ENCODE measurements around the gene APOC4. TPM values are rescaled to one million over a fixed set of nuclear protein-coding genes. Genes with fewer than 3 reads are reported as not detected.
"Not testable (repeated sequence)": the region's sequence is repeated elsewhere in the genome, so short reads cannot be mapped to it uniquely, and the experiment has no call there.

Gene APOC4
- total RNA-seq, 1 experiment from 2014 or later: not detected

GRCh38 chr19:44969437-44969836 is 27.4 kb downstream of the APOC4 start:
- Histone ChIP-seq H3K4me1 (ENCODE audit: insufficient read depth, low read length) (no peaks in the 10 kb centered on the region), H3T11ph (ENCODE audit: low read length) (no peak overlapping the region), H3K14ac (ENCODE audit: insufficient read depth, low read length) (no peak overlapping the region), H3K23ac (ENCODE audit: insufficient read length, low read depth, low read length) (no peak overlapping the region), H3K4me2 (ENCODE audit: insufficient read depth, insufficient read length, low read length) (no peak overlapping the region), H2AK5ac (ENCODE audit: insufficient read length, low read length) (no peak overlapping the region), H4K5ac (ENCODE audit: insufficient read length, low read depth, low read length) (no peak overlapping the region), H3K27ac (ENCODE audit: insufficient read length, low read depth, low read length) (no peak overlapping the region), H4K8ac (replicated peaks; ENCODE audit: insufficient read length, low read depth, low read length) (no peak overlapping the region), H3K79me2 (ENCODE audit: insufficient read depth, low read length) (no peaks in the 10 kb centered on the region), H2BK12ac (ENCODE audit: insufficient read length, low read depth, low read length) (no peak overlapping the region), H3K9ac (ENCODE audit: extremely low read depth, insufficient read length, low read length) (no peak overlapping the region), H3K56ac (ENCODE audit: insufficient read length, low read depth, low read length) (no peak overlapping the region), H4K20me1 (ENCODE audit: control insufficient read depth, insufficient read depth, insufficient read length) (no peaks in the 10 kb centered on the region), H2BK15ac (ENCODE audit: low read depth, low read length) (no peak overlapping the region), H3K4ac (ENCODE audit: low read depth, low read length) (no peak overlapping the region), H4K91ac (ENCODE audit: insufficient read length, low read depth, low read length) (no peak overlapping the region), H2BK120ac (ENCODE audit: low read depth, low read length, poor library complexity, severe bottlenecking) (no peak overlapping the region), H3K9me3 (ENCODE audit: control insufficient read depth, low read depth, low read length) (no peaks in the 10 kb centered on the region), H3K27me3 (ENCODE audit: insufficient read depth, low read length) (no peaks in the 10 kb centered on the region), H3K23me2 (ENCODE audit: insufficient read length, low read depth, low read length, poor library complexity, severe bottlenecking) (no peaks in the 10 kb centered on the region), H2BK20ac (ENCODE audit: low read depth, low read length, poor library complexity, severe bottlenecking) (no peak overlapping the region), H3K79me1 (ENCODE audit: insufficient read depth, low read depth, low read length, poor library complexity, severe bottlenecking) (no peaks in the 10 kb centered on the region), H2AFZ (ENCODE audit: low read length) (no peak overlapping the region), H3K18ac (ENCODE audit: insufficient read length, low read depth, low read length) (no peak overlapping the region), H2BK5ac (ENCODE audit: insufficient read length, low read length) (no peak overlapping the region)
- H3K4me1 Mint-ChIP-seq: no peaks in the 10 kb centered on the region
- H3K4me3 Mint-ChIP-seq: no peak overlapping the region
- no peak overlapping the region for H3K27ac Mint-ChIP-seq
- no peak for DNase-seq
- WGBS (ENCODE audit: extremely low coverage, insufficient read length, low lambda C conversion rate): no CpG with 5 or more reads among the region's 5 CpGs
- no peaks in the 10 kb centered on the region for H3K9me3 Mint-ChIP-seq
- TF ChIP-seq, protein P1, sequence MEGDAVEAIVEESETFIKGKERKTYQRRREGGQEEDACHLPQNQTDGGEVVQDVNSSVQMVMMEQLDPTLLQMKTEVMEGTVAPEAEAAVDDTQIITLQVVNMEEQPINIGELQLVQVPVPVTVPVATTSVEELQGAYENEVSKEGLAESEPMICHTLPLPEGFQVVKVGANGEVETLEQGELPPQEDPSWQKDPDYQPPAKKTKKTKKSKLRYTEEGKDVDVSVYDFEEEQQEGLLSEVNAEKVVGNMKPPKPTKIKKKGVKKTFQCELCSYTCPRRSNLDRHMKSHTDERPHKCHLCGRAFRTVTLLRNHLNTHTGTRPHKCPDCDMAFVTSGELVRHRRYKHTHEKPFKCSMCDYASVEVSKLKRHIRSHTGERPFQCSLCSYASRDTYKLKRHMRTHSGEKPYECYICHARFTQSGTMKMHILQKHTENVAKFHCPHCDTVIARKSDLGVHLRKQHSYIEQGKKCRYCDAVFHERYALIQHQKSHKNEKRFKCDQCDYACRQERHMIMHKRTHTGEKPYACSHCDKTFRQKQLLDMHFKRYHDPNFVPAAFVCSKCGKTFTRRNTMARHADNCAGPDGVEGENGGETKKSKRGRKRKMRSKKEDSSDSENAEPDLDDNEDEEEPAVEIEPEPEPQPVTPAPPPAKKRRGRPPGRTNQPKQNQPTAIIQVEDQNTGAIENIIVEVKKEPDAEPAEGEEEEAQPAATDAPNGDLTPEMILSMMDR (conservative IDR thresholded peaks at IDR 0.05): no peak
- H3K36me3 Mint-ChIP-seq (ENCODE audit: insufficient read depth in 1 of 3, low read depth in 3 of 3): peaks cover 11 to 39% (median 35%) of the 10 kb centered on the region in 3 experiments; a peak in 6 of 7 replicates
- H3K27me3 Mint-ChIP-seq (ENCODE audit: low read depth): no peaks in the 10 kb centered on the region

DNA sequence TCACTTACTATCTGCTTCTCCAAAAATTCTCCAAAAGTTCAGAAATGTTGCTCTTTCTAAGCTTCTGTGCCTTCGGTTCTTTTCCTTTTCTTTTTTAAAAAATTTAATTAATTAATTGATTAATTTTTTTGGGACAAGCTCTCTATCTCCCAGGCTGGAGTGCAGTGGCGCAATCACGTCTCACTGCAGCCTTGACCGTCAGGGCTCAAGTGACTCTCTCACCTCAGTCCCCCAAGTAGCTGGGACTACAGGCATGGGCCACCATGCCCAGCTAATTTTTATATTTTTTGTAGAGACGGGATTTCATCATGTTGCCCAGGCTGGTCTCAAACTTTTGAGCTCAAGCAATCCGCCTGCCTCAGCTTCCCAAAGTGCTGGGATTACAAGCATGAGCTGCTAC is 29.4 kb downstream of the APOC4 start:
- H3K23me2 ChIP-seq (ENCODE audit: insufficient read length, low read depth, low read length, poor library complexity, severe bottlenecking); H3K56ac ChIP-seq (ENCODE audit: insufficient read length, low read depth, low read length); H2BK15ac ChIP-seq (ENCODE audit: low read depth, low read length); H4K91ac ChIP-seq (ENCODE audit: insufficient read length, low read depth, low read length); H2BK12ac ChIP-seq (ENCODE audit: insufficient read length, low read depth, low read length); H3K4me1 Mint-ChIP-seq; H2BK20ac ChIP-seq (ENCODE audit: low read depth, low read length, poor library complexity, severe bottlenecking); H2BK5ac ChIP-seq (ENCODE audit: insufficient read length, low read length); H3K14ac ChIP-seq (ENCODE audit: insufficient read depth, low read length); H3K9ac ChIP-seq (ENCODE audit: extremely low read depth, insufficient read length, low read length); H3K23ac ChIP-seq (ENCODE audit: insufficient read length, low read depth, low read length); H3K9me3 Mint-ChIP-seq; H3K9me3 ChIP-seq (ENCODE audit: control insufficient read depth, low read depth, low read length); H3K4me3 Mint-ChIP-seq; H3K4me2 ChIP-seq (ENCODE audit: insufficient read depth, insufficient read length, low read length); H2BK120ac ChIP-seq (ENCODE audit: low read depth, low read length, poor library complexity, severe bottlenecking); H3K4ac ChIP-seq (ENCODE audit: low read depth, low read length); H4K20me1 ChIP-seq (ENCODE audit: control insufficient read depth, insufficient read depth, insufficient read length); H3K79me1 ChIP-seq (ENCODE audit: insufficient read depth, low read depth, low read length, poor library complexity, severe bottlenecking); H4K5ac ChIP-seq (ENCODE audit: insufficient read length, low read depth, low read length); H3K27ac ChIP-seq (ENCODE audit: insufficient read length, low read depth, low read length); H3T11ph ChIP-seq (ENCODE audit: low read length); H4K8ac ChIP-seq (replicated peaks; ENCODE audit: insufficient read length, low read depth, low read length); H3K79me2 ChIP-seq (ENCODE audit: insufficient read depth, low read length); H3K27me3 ChIP-seq (ENCODE audit: insufficient read depth, low read length); DNase-seq; H3K4me1 ChIP-seq (ENCODE audit: insufficient read depth, low read length); H3K27ac Mint-ChIP-seq; H3K27me3 Mint-ChIP-seq (ENCODE audit: low read depth); H2AK5ac ChIP-seq (ENCODE audit: insufficient read length, low read length); H3K18ac ChIP-seq (ENCODE audit: insufficient read length, low read depth, low read length); H2AFZ ChIP-seq (ENCODE audit: low read length): not testable (repeated sequence)
- no CpG with 5 or more reads among the region's 6 CpGs for whole genome bisulfite sequencing (ENCODE audit: extremely low coverage, insufficient read length, low lambda C conversion rate)
- peaks cover 9 to 42% (median 39%) of the 10 kb centered on the region in 3 experiments; a peak in 6 of 7 replicates for H3K36me3 Mint-ChIP-seq (ENCODE audit: insufficient read depth in 1 of 3, low read depth in 3 of 3)

Data from H9 (cell line).